ACC112 (cell line): ENCODE measurements around the gene IDH3G.

Experiments used
- H2AFZ ChIP-seq: fragments of 200-600 bp; sonication (generic); one replicate; pipeline ENCODE4 v1.6.0; 2017; ENCODE audit warnings: antibody characterized with exemption, low read length; ENCODE audit not compliant: unreplicated experiment
- H3K27ac ChIP-seq: fragments of 200-600 bp; sonication (generic); 2 replicates; pipeline ENCODE4 v1.5.1; 2014; ENCODE audit warnings: low read depth, mild to moderate bottlenecking, antibody characterized with exemption, low read length, moderate library complexity
- H3K27me3 ChIP-seq: fragments of 200-600 bp; sonication (generic); 2 replicates; pipeline ENCODE4 v1.6.1; 2014; ENCODE audit warnings: mild to moderate bottlenecking, antibody characterized with exemption, low read length, moderate library complexity, mixed read lengths; ENCODE audit not compliant: insufficient read depth
- H3K36me3 ChIP-seq: fragments of 200-600 bp; sonication (generic); 2 replicates; pipeline ENCODE4 v1.6.1; 2016; ENCODE audit warnings: mild to moderate bottlenecking, antibody characterized with exemption, low read length, moderate library complexity, mixed read lengths; ENCODE audit not compliant: insufficient read depth
- H3K4me1 ChIP-seq: fragments of 200-600 bp; sonication (generic); one replicate; pipeline ENCODE4 v1.6.1; 2016; ENCODE audit warnings: low read length, mixed read lengths; ENCODE audit not compliant: insufficient read depth, unreplicated experiment, control insufficient read depth
- H3K4me3 ChIP-seq: fragments of 200-600 bp; sonication (generic); 2 replicates; pipeline ENCODE4 v1.5.1; 2014; ENCODE audit warnings: mild to moderate bottlenecking, low read depth, low read length
- H3K79me2 ChIP-seq: fragments of 200-600 bp; sonication (generic); one replicate; pipeline ENCODE4 v1.6.0; 2016; ENCODE audit warnings: low read length; ENCODE audit not compliant: control insufficient read depth, unreplicated experiment, insufficient read depth

IDH3G gene

DNA sequence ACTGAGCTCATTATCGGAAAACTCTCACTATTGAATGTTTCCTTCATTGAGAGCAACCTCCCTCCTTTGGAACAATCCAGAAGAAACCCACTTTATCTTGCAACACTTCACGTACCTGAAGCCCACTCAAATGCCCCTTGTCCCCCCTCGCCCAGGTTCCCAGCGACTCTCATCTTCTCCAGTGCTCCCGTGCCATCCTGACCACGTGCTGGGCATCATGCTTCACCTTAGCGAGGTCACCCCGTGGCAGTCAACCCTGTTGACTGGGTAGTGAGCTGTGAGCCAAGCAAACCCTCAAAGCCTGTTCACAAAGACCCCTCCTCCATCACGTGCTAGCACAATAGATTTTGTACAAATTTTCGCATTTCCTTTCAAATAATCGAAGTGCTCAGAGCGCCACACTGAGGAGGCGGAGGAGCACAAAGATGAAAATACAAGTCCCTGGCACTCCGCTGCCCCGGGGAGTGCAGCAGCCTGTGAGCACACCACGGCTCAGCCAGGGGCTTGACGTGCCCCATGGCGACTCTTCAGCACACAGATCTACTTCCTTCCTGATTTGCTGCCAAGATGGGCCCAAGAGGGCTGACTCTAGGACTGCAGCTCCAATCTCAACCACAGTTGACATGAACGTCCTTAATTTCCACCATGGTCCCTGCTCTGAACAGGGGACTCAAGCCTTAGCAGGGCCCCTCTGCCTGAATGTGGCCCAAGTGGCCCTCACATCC, 20.6 kb upstream of the IDH3G start:
- Histone ChIP-seq H3K36me3 (no peaks in the 10 kb centered on the region), H3K4me3 (no peak overlapping the region), H2AFZ (no peak overlapping the region), H3K4me1 (no peaks in the 10 kb centered on the region), H3K79me2 (no peaks in the 10 kb centered on the region), H3K27ac (no peak overlapping the region), H3K27me3 (peaks cover 4% of the 10 kb centered on the region; the same call in 1 of the 2 replicates)

DNA sequence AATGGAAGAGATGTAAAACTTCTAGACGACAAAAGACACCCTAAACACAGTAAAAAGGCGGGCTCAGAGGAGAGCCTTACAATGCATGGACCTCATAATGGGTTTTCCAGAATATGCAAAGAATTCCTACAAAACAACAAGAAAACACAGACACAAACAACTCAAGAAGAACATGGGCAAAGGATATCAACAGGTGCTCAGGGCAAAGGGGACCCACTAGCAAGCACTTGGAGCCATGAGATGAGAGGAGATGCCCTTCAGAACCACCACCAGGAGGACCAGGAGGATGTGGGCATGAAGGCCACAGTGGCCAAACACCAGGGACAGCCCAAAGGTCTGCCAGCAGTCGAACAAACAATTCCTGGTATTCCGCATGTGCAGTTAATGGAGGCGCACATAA, 19.0 kb upstream of the IDH3G start:
- H3K27me3 ChIP-seq: no peaks in the 10 kb centered on the region
- no peaks in the 10 kb centered on the region for H3K4me1 ChIP-seq
- H3K27ac ChIP-seq: no peak overlapping the region
- no peaks in the 10 kb centered on the region for H3K79me2 ChIP-seq
- H3K4me3 ChIP-seq: no peak overlapping the region
- H2AFZ ChIP-seq: no peak overlapping the region
- H3K36me3 ChIP-seq: no peaks in the 10 kb centered on the region

GRCh38 chrX:153812220-153812619, 18.0 kb upstream of the IDH3G start:
- Histone ChIP-seq H3K27ac (no peak overlapping the region), H3K79me2 (no peaks in the 10 kb centered on the region), H2AFZ (no peak overlapping the region), H3K4me3 (no peak overlapping the region), H3K4me1 (no peaks in the 10 kb centered on the region), H3K27me3 (no peaks in the 10 kb centered on the region), H3K36me3 (no peaks in the 10 kb centered on the region)

DNA sequence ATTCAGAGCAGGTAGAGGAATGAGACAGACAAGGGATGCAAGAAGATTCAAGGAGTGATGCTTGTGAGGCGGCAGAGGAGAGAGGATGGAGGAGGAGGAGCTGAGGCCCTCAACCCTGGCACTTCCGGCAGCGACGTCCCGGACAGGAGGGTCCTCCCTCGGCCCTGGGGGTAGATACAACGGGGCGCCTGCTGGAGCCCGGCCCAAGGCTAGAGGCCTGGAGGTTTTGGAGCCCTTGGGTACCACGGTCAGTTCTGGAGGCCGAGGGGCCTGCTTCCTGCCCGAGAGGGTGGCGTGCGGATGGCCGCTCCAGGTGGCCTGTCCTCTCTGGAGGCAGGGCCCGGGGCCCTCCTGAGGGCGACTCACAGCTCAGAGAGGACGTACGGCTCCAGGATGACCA, 13.8 kb upstream of the IDH3G start:
- Histone ChIP-seq H3K27ac (no peak overlapping the region), H2AFZ (no peak overlapping the region), H3K79me2 (no peaks in the 10 kb centered on the region), H3K4me3 (no peak overlapping the region), H3K27me3 (no peaks in the 10 kb centered on the region), H3K36me3 (no peaks in the 10 kb centered on the region), H3K4me1 (no peaks in the 10 kb centered on the region)

DNA sequence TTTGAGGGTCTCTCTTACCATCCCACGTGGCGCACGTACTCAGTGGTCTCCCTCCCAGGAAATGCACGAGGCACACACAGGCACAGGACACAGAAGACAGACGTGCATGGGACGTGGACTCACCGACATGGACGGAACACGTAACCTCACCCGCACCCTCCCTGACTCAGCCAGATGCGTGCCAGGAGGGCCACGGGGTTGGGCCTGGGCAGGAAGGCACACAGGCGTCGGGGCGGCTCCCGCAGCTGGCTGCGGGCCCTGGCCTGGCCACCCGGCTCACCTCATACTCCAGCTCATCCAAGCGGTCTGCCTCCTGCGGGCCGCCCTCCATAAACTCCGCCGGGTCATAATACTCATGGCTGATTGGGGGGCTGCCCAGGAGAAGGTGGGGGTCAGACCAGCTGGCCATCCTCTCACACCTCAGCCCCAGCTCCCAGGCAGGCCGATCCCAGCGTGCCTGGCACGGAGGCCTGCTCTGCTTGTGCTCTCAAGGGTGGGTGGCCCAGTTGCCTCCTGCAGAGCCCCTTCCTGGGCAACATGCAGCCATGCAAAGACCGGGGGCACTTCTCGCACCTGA, 12.9 kb upstream of the IDH3G start:
- no peak overlapping the region for H2AFZ ChIP-seq
- no peaks in the 10 kb centered on the region for H3K79me2 ChIP-seq
- H3K4me1 ChIP-seq: no peaks in the 10 kb centered on the region
- no peaks in the 10 kb centered on the region for H3K36me3 ChIP-seq
- H3K4me3 ChIP-seq: no peak overlapping the region
- no peaks in the 10 kb centered on the region for H3K27me3 ChIP-seq
- H3K27ac ChIP-seq: no peak overlapping the region

DNA sequence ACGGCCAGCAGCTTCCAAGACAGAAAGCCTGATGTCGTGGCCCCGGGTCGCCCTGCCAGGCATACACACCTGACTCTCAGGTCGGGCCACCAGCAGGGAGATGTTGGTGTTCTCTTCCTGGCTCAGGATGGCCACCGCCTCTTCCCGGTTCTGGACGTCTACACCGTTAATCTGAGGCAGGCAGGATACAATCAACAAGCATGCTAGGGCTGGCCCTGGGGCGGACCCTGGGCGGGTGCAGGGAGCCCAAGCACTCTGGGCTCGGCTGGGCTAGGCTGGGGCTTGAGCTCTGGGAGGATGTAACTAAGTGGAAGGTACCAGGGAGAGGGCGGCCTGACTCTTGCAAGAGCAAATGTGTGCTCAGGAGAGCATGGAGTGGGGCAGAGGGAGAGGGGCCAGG, 11.3 kb upstream of the IDH3G start:
- Histone ChIP-seq H3K27ac (no peak overlapping the region), H3K4me3 (no peak overlapping the region), H3K79me2 (no peaks in the 10 kb centered on the region), H3K36me3 (no peaks in the 10 kb centered on the region), H2AFZ (no peak overlapping the region), H3K4me1 (no peaks in the 10 kb centered on the region), H3K27me3 (no peaks in the 10 kb centered on the region)

DNA sequence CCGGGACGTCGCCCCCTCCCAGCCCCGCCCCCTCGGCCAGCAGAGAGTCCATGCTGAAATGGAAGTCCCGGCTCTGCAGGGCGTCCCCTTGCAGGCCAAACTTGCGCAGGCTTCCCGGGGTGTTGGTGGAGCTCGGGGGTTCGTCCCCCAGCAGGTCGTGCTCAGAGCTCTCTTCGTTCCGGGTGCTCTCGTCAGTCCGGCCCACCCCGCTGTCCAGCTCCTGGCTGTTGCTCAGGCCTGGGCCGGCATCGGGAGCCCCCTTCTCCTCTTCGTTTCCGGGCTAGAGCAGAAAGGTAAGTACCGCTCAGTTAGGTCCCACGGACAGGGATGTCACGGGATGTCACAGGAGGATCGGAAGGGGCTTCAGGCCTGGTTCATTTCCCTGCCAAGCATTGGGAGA, 10.4 kb upstream of the IDH3G start:
- Histone ChIP-seq H3K79me2 (no peaks in the 10 kb centered on the region), H3K27ac (no peak overlapping the region), H2AFZ (no peak overlapping the region), H3K4me1 (no peaks in the 10 kb centered on the region), H3K4me3 (no peak overlapping the region), H3K27me3 (no peaks in the 10 kb centered on the region), H3K36me3 (no peaks in the 10 kb centered on the region)

DNA sequence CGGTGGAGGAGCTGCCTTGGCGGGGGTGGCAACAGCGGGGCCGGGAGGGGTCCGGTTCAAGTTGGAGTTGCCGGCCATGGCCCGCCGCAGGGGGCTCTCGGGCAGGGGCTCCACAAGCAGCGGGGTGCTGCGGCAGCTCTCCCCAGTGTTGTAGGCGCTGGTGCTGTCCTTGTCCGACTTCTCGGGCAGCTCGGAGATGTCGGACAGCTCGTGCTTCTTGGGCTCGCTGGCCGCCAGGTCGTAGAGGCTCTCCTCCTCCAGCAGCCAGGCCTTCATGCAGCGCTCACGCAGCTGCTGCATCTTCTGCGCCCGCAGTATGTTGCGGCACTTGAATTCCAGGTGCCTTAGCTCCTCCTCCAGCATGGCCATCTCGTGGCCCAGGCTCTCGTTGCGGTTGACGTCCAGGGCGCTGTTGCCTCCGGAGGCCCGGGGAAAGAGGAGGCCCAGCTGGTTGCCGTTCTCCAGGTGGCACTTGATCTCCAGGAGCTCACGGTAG, 10.0 kb upstream of the IDH3G start:
- H2AFZ ChIP-seq: no peak overlapping the region
- H3K27me3 ChIP-seq: no peaks in the 10 kb centered on the region
- H3K4me1 ChIP-seq: no peaks in the 10 kb centered on the region
- no peaks in the 10 kb centered on the region for H3K79me2 ChIP-seq
- no peak overlapping the region for H3K4me3 ChIP-seq
- no peaks in the 10 kb centered on the region for H3K36me3 ChIP-seq
- no peak overlapping the region for H3K27ac ChIP-seq

DNA sequence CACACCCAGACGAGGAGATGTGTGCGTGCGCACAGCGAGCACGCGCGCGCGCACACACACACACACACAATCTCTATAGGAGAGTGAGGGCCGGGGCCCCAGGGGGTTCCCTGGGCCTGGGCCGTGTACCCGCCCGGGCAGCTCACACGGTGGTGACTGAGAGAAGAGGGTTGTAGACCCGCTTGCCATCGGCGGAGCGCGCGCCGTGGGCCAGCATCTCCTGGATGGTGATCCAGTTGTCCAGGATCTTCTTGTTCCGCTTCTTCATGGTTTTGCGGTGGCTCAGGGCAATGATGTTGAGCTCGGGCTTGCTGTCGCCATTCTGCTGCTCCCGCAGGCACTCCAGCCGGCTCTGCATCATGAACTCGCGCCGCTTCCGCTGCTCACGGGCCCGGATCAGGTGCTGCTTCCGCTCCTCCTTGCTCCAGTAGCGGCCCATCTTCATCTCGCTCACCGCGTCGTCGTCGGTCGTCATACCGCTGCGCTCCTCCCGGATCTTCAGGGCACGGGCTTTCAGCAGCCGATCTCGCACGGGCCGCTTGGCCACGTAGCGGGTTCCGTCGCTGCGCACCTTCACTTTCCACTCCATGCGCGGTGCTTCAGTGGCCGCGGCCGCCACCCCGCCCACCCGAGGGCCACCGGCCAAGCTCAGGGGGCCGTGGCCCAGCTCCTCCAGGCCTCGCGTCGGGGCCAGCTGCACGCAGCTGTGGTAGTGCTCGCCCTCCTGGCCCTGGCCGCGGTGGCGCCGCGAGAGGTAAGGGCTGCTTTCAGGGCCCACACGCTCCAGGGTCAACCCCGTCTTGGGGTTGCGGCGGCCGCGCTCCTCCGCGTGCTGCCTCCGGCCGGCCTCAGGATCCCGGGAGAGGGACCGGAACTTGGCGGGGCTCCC, 9.3 kb upstream of the IDH3G start:
- H2AFZ ChIP-seq: no peak overlapping the region
- H3K27me3 ChIP-seq: no peaks in the 10 kb centered on the region
- no peaks in the 10 kb centered on the region for H3K79me2 ChIP-seq
- no peaks in the 10 kb centered on the region for H3K36me3 ChIP-seq
- H3K27ac ChIP-seq: no peak overlapping the region
- H3K4me3 ChIP-seq: no peak overlapping the region
- H3K4me1 ChIP-seq: no peaks in the 10 kb centered on the region

GRCh38 chrX:153802513-153803045, 8.4 kb upstream of the IDH3G start:
- H3K27me3 ChIP-seq: no peaks in the 10 kb centered on the region
- no peak overlapping the region for H3K4me3 ChIP-seq
- no peaks in the 10 kb centered on the region for H3K79me2 ChIP-seq
- no peaks in the 10 kb centered on the region for H3K4me1 ChIP-seq
- H2AFZ ChIP-seq: no peak overlapping the region
- no peaks in the 10 kb centered on the region for H3K36me3 ChIP-seq
- H3K27ac ChIP-seq: no peak overlapping the region
